Mesendoderm (in vitro differentiated cells): Measurements from ENCODE around the gene AAGAB.
A peak's percentile ranks its signal among the peaks of the same experiment; 100 is the strongest.

Source experiments
- DNase-seq: peaks from one replicate; pipeline ENCODE4 v3.0.0; 2013
- H2AK5ac ChIP-seq: 2 replicates; pipeline ENCODE4 v1.6.1; 2013; ENCODE audit warnings: low read length, inconsistent platforms
- H2BK120ac ChIP-seq: 2 replicates; pipeline ENCODE4 v1.6.1; 2013; ENCODE audit warnings: low read depth, mild to moderate bottlenecking, low read length, moderate library complexity, mixed read lengths
- H2BK15ac ChIP-seq: replicated peaks from 2 replicates; pipeline ENCODE4 v1.6.1; 2013; ENCODE audit warnings: low read depth, mild to moderate bottlenecking, moderate library complexity
- H2BK5ac ChIP-seq: 2 replicates; pipeline ENCODE4 v1.6.1; 2013; ENCODE audit warnings: low read length, inconsistent platforms
- H3K18ac ChIP-seq: 2 replicates; pipeline ENCODE4 v1.6.1; 2013; ENCODE audit warnings: mild to moderate bottlenecking, low read length, mixed read lengths
- H3K23ac ChIP-seq: one replicate; pipeline ENCODE4 v1.6.1; 2013; ENCODE audit warnings: low read length
- H3K27ac ChIP-seq: 2 replicates; pipeline ENCODE4 v1.5.1; 2013; ENCODE audit warnings: low read depth, mild to moderate bottlenecking, inconsistent platforms, low read length, moderate library complexity
- H3K27me3 ChIP-seq: 2 replicates; pipeline ENCODE4 v1.6.1; 2013; ENCODE audit warnings: low read length, control low read depth, mild to moderate bottlenecking, inconsistent platforms; ENCODE audit not compliant: insufficient read depth, poor library complexity
- H3K36me3 ChIP-seq: 2 replicates; pipeline ENCODE4 v1.6.1; 2013; ENCODE audit warnings: low read length, inconsistent platforms; ENCODE audit not compliant: control insufficient read depth, insufficient read depth
- H3K4ac ChIP-seq: one replicate; pipeline ENCODE4 v1.6.1; 2013; ENCODE audit warnings: low read depth, mild to moderate bottlenecking, low read length, moderate library complexity
- H3K4me1 ChIP-seq: 2 replicates; pipeline ENCODE4 v1.6.1; 2013; ENCODE audit warnings: low read depth, low read length, inconsistent platforms; ENCODE audit not compliant: control insufficient read depth
- H3K4me2 ChIP-seq: 2 replicates; pipeline ENCODE4 v1.6.1; 2013; ENCODE audit warnings: low read length
- H3K4me3 ChIP-seq: 2 replicates; pipeline ENCODE4 v1.5.1; 2013; ENCODE audit warnings: mild to moderate bottlenecking, low read length
- H3K56ac ChIP-seq: one replicate; pipeline ENCODE4 v1.6.1; 2013; ENCODE audit warnings: low read length
- H3K79me1 ChIP-seq: 2 replicates; pipeline ENCODE4 v1.6.1; 2013; ENCODE audit warnings: low read length, inconsistent platforms
- H3K79me2 ChIP-seq: 2 replicates; pipeline ENCODE4 v1.6.1; 2013; ENCODE audit warnings: mild to moderate bottlenecking, low read length; ENCODE audit not compliant: control insufficient read depth, insufficient read depth
- H3K9ac ChIP-seq: 2 replicates; pipeline ENCODE4 v1.6.1; 2013; ENCODE audit warnings: low read length, inconsistent platforms
- H4K5ac ChIP-seq: one replicate; pipeline ENCODE4 v1.6.1; 2013; ENCODE audit warnings: low read length
- H4K8ac ChIP-seq: one replicate; pipeline ENCODE4 v1.6.1; 2013; ENCODE audit warnings: low read depth, mild to moderate bottlenecking, control low read depth, low read length, moderate library complexity
- WGBS: extraction: QIAGEN DNeasy Blood & Tissue Kit; methylation state at CpG from one replicate; pipeline ENCODE4 v1.1.7; 2013; ENCODE audit warnings: low lambda C conversion rate, missing lambda C conversion rate; ENCODE audit not compliant: insufficient coverage; ENCODE audit errors: extremely low coverage; 5-methylcytosine and 5-hydroxymethylcytosine counted together

AAGAB gene

GRCh38 chr15:67179411-67179995 lies 75.0 kb downstream of the AAGAB start:
- Histone ChIP-seq H2AK5ac (peak overlapping the region; percentile 11), H4K8ac (no peak overlapping the region), H3K4me1 (peaks cover 31% of the 10 kb centered on the region), H3K4ac (no peak overlapping the region), H3K27ac (no peak overlapping the region), H3K9ac (no peak overlapping the region), H3K23ac (no peak overlapping the region), H2BK5ac (no peak overlapping the region), H3K4me2 (no peak overlapping the region), H3K36me3 (no peaks in the 10 kb centered on the region), H2BK120ac (no peak overlapping the region), H3K56ac (peak overlapping the region; percentile 19), H3K79me2 (no peaks in the 10 kb centered on the region), H3K18ac (no peak overlapping the region), H2BK15ac (no peak overlapping the region), H3K4me3 (no peak overlapping the region), H3K79me1 (no peaks in the 10 kb centered on the region), H3K27me3 (no peaks in the 10 kb centered on the region), H4K5ac (no peak overlapping the region)
- no CpG with 5 or more reads among the region's 9 CpGs for WGBS
- DNase-seq, result no peak

DNA sequence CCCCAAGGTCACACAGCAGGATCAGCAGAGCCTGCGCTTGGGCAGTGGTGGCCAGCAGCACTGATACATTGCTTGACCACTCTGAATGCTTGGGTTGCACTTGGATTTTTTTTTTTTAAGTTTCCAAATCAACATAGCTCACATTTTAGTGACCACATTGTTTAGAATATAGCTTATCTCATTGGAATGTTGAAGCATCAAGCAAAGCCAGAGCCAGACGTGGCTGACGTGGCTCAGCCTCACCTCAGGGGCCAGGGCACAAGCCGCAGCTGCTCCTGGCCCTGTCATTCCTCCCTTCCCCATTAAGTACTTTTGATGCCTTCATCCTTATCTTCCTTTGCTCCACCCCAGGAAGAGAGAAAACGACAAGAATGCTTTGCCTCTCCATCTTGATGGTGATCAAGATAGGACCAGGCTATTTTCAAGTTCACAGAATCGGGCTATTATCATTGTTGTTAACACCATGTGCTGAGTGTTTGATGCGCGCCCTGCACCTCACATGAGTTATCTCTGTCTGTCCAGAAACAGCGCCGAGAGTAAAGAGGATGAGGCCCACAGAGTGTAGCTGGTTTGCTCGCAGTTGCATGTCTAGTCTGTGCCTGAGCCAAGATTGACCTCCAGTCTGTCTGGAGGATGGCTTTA lies 75.8 kb downstream of the AAGAB start:
- peak; percentile 94 for DNase-seq
- Histone ChIP-seq H2BK15ac (no peak overlapping the region), H3K27me3 (no peaks in the 10 kb centered on the region), H4K8ac (no peak overlapping the region), H4K5ac (no peak overlapping the region), H3K18ac (no peak overlapping the region), H3K27ac (no peak overlapping the region), H3K4me3 (no peak overlapping the region), H3K56ac (no peak overlapping the region), H2AK5ac (no peak overlapping the region), H3K4ac (no peak overlapping the region), H3K9ac (no peak overlapping the region), H3K79me1 (no peaks in the 10 kb centered on the region), H2BK120ac (no peak overlapping the region), H3K36me3 (no peaks in the 10 kb centered on the region), H3K4me1 (peaks cover 31% of the 10 kb centered on the region), H2BK5ac (no peak overlapping the region), H3K4me2 (no peak overlapping the region), H3K23ac (no peak overlapping the region), H3K79me2 (no peaks in the 10 kb centered on the region)
- WGBS, result no CpG with 5 or more reads among the region's 11 CpGs

DNA sequence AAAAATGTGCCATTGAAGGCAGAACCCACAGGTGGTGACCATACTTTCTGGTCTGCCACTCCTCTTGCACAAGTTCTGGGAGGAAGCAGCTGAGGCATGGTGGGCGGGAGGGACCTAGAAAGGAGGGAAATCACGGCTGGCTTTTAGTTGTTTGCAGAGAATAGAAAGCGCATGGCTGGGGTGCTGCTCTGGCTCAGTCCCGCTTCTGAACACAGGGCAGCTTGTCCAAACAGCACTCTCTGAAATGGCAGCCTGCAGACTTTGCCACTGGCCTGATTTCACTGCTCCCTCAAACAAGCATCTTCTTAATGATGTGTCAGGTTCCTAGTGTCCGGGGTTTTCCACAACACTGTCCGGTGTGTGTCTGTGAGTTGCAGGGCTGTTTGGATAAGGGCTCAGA lies 76.7 kb downstream of the AAGAB start:
- H2AK5ac ChIP-seq, result peak overlapping the region; percentile 34
- H3K4me3 ChIP-seq, result no peak overlapping the region
- H4K5ac ChIP-seq, result no peak overlapping the region
- H3K4me1 ChIP-seq, result peaks cover 31% of the 10 kb centered on the region
- H3K4ac ChIP-seq, result peak overlapping the region; percentile 21
- DNase-seq, result no peak
- no peak overlapping the region for H3K4me2 ChIP-seq
- H2BK15ac ChIP-seq, result no peak overlapping the region
- no peak overlapping the region for H3K9ac ChIP-seq
- H3K27me3 ChIP-seq, result no peaks in the 10 kb centered on the region
- no peaks in the 10 kb centered on the region for H3K36me3 ChIP-seq
- no peaks in the 10 kb centered on the region for H3K79me2 ChIP-seq
- H3K18ac ChIP-seq, result no peak overlapping the region
- no peak overlapping the region for H2BK5ac ChIP-seq
- WGBS, result no CpG with 5 or more reads among the region's 6 CpGs
- H2BK120ac ChIP-seq, result no peak overlapping the region
- H4K8ac ChIP-seq, result no peak overlapping the region
- no peak overlapping the region for H3K23ac ChIP-seq
- H3K56ac ChIP-seq, result no peak overlapping the region
- no peak overlapping the region for H3K27ac ChIP-seq
- H3K79me1 ChIP-seq, result no peaks in the 10 kb centered on the region

DNA sequence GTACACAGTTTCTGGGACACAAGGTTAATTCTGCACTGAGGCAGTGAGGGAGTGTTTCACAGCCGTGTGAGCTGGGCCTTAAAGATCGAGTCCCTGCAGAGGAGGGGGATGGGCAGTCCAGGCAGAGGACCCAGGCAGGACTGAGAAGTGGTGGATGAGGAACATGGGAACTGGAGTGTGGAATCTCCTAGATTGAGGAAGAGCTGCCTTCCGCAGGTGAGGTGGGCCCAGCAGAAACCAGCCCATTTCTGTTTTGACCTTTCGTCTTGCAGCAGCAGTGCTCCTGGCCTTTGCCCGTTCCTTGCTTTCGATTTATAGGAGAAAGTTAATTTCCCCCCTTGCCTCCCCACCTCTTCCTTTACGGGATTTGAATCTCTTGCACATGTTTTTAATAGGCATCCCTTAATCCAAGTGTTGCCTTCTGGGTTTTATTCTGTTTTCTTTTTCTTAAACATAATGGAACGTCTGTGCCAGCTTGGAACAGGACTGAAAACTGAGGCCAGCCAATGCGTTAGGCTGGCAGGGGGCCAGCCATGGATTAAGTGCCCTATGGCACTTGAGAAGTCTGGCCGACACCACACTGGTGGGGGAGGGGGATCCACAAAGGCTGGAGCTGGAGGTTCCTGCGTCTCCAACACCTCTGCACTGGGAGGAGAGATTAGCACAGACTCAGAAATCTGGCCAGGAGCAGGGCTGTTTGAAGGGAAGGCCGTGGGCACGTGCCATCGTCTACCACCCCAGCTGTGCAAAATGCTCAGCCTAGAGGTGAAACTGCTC lies 78.1 kb downstream of the AAGAB start:
- H3K4me2 ChIP-seq, result no peak overlapping the region
- no peak overlapping the region for H3K27ac ChIP-seq
- WGBS, result no CpG with 5 or more reads among the region's 14 CpGs
- H2AK5ac ChIP-seq, result no peak overlapping the region
- H3K4me3 ChIP-seq, result no peak overlapping the region
- H3K9ac ChIP-seq, result no peak overlapping the region
- no peak overlapping the region for H3K4ac ChIP-seq
- H2BK15ac ChIP-seq, result no peak overlapping the region
- H4K5ac ChIP-seq, result no peak overlapping the region
- peak; percentile 91 for DNase-seq
- H3K79me2 ChIP-seq, result no peaks in the 10 kb centered on the region
- no peaks in the 10 kb centered on the region for H3K79me1 ChIP-seq
- H2BK120ac ChIP-seq, result no peak overlapping the region
- H3K18ac ChIP-seq, result no peak overlapping the region
- no peak overlapping the region for H3K23ac ChIP-seq
- H4K8ac ChIP-seq, result no peak overlapping the region
- peaks cover 31% of the 10 kb centered on the region for H3K4me1 ChIP-seq
- H2BK5ac ChIP-seq, result no peak overlapping the region
- peak overlapping the region; percentile 44 for H3K56ac ChIP-seq
- H3K36me3 ChIP-seq, result no peaks in the 10 kb centered on the region
- no peaks in the 10 kb centered on the region for H3K27me3 ChIP-seq

GRCh38 chr15:67175643-67176071 lies 78.8 kb downstream of the AAGAB start:
- Histone ChIP-seq H3K4ac (no peak overlapping the region), H3K27me3 (no peaks in the 10 kb centered on the region), H3K9ac (no peak overlapping the region), H4K5ac (no peak overlapping the region), H3K23ac (no peak overlapping the region), H3K79me1 (no peaks in the 10 kb centered on the region), H3K4me2 (no peak overlapping the region), H3K4me1 (peaks cover 31% of the 10 kb centered on the region), H2BK15ac (no peak overlapping the region), H3K4me3 (no peak overlapping the region), H3K79me2 (no peaks in the 10 kb centered on the region), H2AK5ac (no peak overlapping the region), H3K18ac (no peak overlapping the region), H3K56ac (no peak overlapping the region), H3K27ac (no peak overlapping the region), H3K36me3 (no peaks in the 10 kb centered on the region), H4K8ac (no peak overlapping the region), H2BK120ac (no peak overlapping the region), H2BK5ac (no peak overlapping the region)
- peak; percentile 65 for DNase-seq
- WGBS, result no CpG with 5 or more reads among the region's 11 CpGs
